ENCODE results near the gene CCDC61. TPM values are rescaled to one million over a fixed set of nuclear protein-coding genes. Genes with fewer than 3 reads are reported as not detected.

The CCDC61 gene
- total RNA-seq, 2 experiments from 2014 or later, result 14.2 to 20.1 TPM

GRCh38 chr19:46063201-46063600 is 67.9 kb downstream of the CCDC61 start:
- intact Hi-C loops (cut with micrococcal nuclease; ENCODE audit: unreplicated experiment), result no loop called here
- ChIA-PET CTCF (ENCODE audit: unreplicated experiment) (no interaction called here), POLR2A (interaction anchor here (0.9 kb wide), 1 partner anchor 11 kb away, joined by 3 read pairs; no protein-coding TSS in a partner anchor)
- no peak overlapping the region for H3K4me2 ChIP-seq (ENCODE audit: low read length)
- DNase-seq (ENCODE audit: low spot score), result no peak
- no peak overlapping the region for H3K27ac ChIP-seq (ENCODE audit: low read depth, low read length, poor library complexity, severe bottlenecking)
- H3K4me3 ChIP-seq (ENCODE audit: low read depth, low read length, poor library complexity, severe bottlenecking), result no peak overlapping the region
- no peaks in the 10 kb centered on the region for H3K9me2 ChIP-seq (ENCODE audit: insufficient read depth, low read length)
- H4K20me1 ChIP-seq (ENCODE audit: insufficient read depth, low read length), result no peaks in the 10 kb centered on the region
- no peak for TF ChIP-seq EZH2phosphoT487 (IDR thresholded peaks at IDR 0.05; ENCODE audit: borderline replicate concordance, low read depth, low read length)
- TF ChIP-seq CTCF (conservative IDR thresholded peaks at IDR 0.05; ENCODE audit: low read length), result no peak
- H2AFZ ChIP-seq (ENCODE audit: low read length), result no peak overlapping the region
- no peaks in the 10 kb centered on the region for H3K79me2 ChIP-seq (ENCODE audit: insufficient read depth, low read depth, low read length)
- BruUV-seq (replicated peaks), result no TSS peak
- peaks cover 17% of the 10 kb centered on the region for H3K9me3 ChIP-seq (ENCODE audit: low read length)
- H3K36me3 ChIP-seq (ENCODE audit: insufficient read depth, low read length), result no peaks in the 10 kb centered on the region
- H3K4me1 ChIP-seq (ENCODE audit: insufficient read depth, low read length, poor library complexity, severe bottlenecking), result no peaks in the 10 kb centered on the region

- DNase-seq (ENCODE audit: low spot score), result no peak
- TF ChIP-seq CTCF (conservative IDR thresholded peaks at IDR 0.05; ENCODE audit: low read length) (no peak), EZH2phosphoT487 (IDR thresholded peaks at IDR 0.05; ENCODE audit: borderline replicate concordance, low read depth, low read length) (no peak)
- Histone ChIP-seq H3K9me2 (ENCODE audit: insufficient read depth, low read length) (no peaks in the 10 kb centered on the region), H3K27ac (ENCODE audit: low read depth, low read length, poor library complexity, severe bottlenecking) (no peak overlapping the region), H3K4me1 (ENCODE audit: insufficient read depth, low read length, poor library complexity, severe bottlenecking) (no peaks in the 10 kb centered on the region), H3K36me3 (ENCODE audit: insufficient read depth, low read length) (no peaks in the 10 kb centered on the region), H3K4me2 (ENCODE audit: low read length) (no peak overlapping the region), H3K79me2 (ENCODE audit: insufficient read depth, low read depth, low read length) (no peaks in the 10 kb centered on the region), H4K20me1 (ENCODE audit: insufficient read depth, low read length) (no peaks in the 10 kb centered on the region), H3K9me3 (ENCODE audit: low read length) (peaks cover 6% of the 10 kb centered on the region; the same call in 1 of the 2 replicates), H2AFZ (ENCODE audit: low read length) (no peak overlapping the region), H3K4me3 (ENCODE audit: low read depth, low read length, poor library complexity, severe bottlenecking) (no peak overlapping the region)
- intact Hi-C loops (cut with micrococcal nuclease; ENCODE audit: unreplicated experiment), result no loop called here
- BruUV-seq (replicated peaks), result no TSS peak
- POLR2A ChIA-PET, result no interaction called here
- CTCF ChIA-PET (ENCODE audit: unreplicated experiment), result interaction anchor here (1.3 kb wide), 1 partner anchor 9 kb away, joined by 3 read pairs; no protein-coding TSS in a partner anchor
Observed at GRCh38 chr19:46065486-46066071, 70.3 kb downstream of the CCDC61 start.

GRCh38 chr19:46066471-46066870 is 71.2 kb downstream of the CCDC61 start:
- CTCF ChIA-PET (ENCODE audit: unreplicated experiment), result no interaction called here
- TF ChIP-seq EZH2phosphoT487 (IDR thresholded peaks at IDR 0.05; ENCODE audit: borderline replicate concordance, low read depth, low read length) (no peak), CTCF (conservative IDR thresholded peaks at IDR 0.05; ENCODE audit: low read length) (no peak)
- no peaks in the 10 kb centered on the region for H3K9me3 ChIP-seq (ENCODE audit: low read length)
- H3K27ac ChIP-seq (ENCODE audit: low read depth, low read length, poor library complexity, severe bottlenecking), result no peak overlapping the region
- no peaks in the 10 kb centered on the region for H4K20me1 ChIP-seq (ENCODE audit: insufficient read depth, low read length)
- POLR2A ChIA-PET, result no interaction called here
- no peak overlapping the region for H3K4me3 ChIP-seq (ENCODE audit: low read depth, low read length, poor library complexity, severe bottlenecking)
- no peaks in the 10 kb centered on the region for H3K9me2 ChIP-seq (ENCODE audit: insufficient read depth, low read length)
- H3K4me1 ChIP-seq (ENCODE audit: insufficient read depth, low read length, poor library complexity, severe bottlenecking), result no peaks in the 10 kb centered on the region
- intact Hi-C loops (cut with micrococcal nuclease; ENCODE audit: unreplicated experiment), result no loop called here
- no peaks in the 10 kb centered on the region for H3K79me2 ChIP-seq (ENCODE audit: insufficient read depth, low read depth, low read length)
- H2AFZ ChIP-seq (ENCODE audit: low read length), result no peak overlapping the region
- BruUV-seq (replicated peaks), result no TSS peak
- no peak overlapping the region for H3K4me2 ChIP-seq (ENCODE audit: low read length)
- no peaks in the 10 kb centered on the region for H3K36me3 ChIP-seq (ENCODE audit: insufficient read depth, low read length)
- DNase-seq (ENCODE audit: low spot score), result no peak

All from OCI-LY7 (cell line).